Neural progenitor cell (in vitro differentiated cells): ENCODE measurements around the gene OPN1SW. TPM values are rescaled to one million over a fixed set of nuclear protein-coding genes. Genes with fewer than 3 reads are reported as not detected.

Source experiments
- DNase-seq: peaks from one replicate; pipeline ENCODE4 v3.0.0-alpha.2; 2016; ENCODE audit warnings: low spot score
- H2AFZ ChIP-seq: fragments of 200-600 bp; sonication (generic); replicated peaks from 2 replicates; pipeline ENCODE4 v1.6.1; 2016; ENCODE audit warnings: antibody characterized with exemption
- H3F3A ChIP-seq: fragments of 200-600 bp; sonication (generic); 2 replicates; pipeline ENCODE4 v1.6.1; 2016; ENCODE audit warnings: antibody characterized with exemption, low read depth
- H3K27ac ChIP-seq: fragments of 200-600 bp; sonication (generic); 2 replicates; pipeline ENCODE4 v1.5.1; 2016; ENCODE audit warnings: mild to moderate bottlenecking
- H3K27me3 ChIP-seq: fragments of 200-600 bp; sonication (generic); 2 replicates; pipeline ENCODE4 v1.6.1; 2016; ENCODE audit warnings: mild to moderate bottlenecking, moderate library complexity
- H3K36me3 ChIP-seq: fragments of 200-600 bp; sonication (generic); 2 replicates; pipeline ENCODE4 v1.5.1; 2016
- H3K4me1 ChIP-seq: fragments of 200-600 bp; sonication (generic); 2 replicates; pipeline ENCODE4 v1.6.1; 2016; ENCODE audit warnings: mixed run types
- H3K4me2 ChIP-seq: fragments of 200-600 bp; sonication (generic); 2 replicates; pipeline ENCODE4 v1.6.1; 2016
- H3K4me3 ChIP-seq: fragments of 200-600 bp; sonication (generic); 2 replicates; pipeline ENCODE4 v1.5.1; 2016
- H3K79me2 ChIP-seq: fragments of 200-600 bp; sonication (generic); 2 replicates; pipeline ENCODE4 v1.6.1; 2016; ENCODE audit warnings: low read depth
- H3K9ac ChIP-seq: fragments of 200-600 bp; sonication (generic); 2 replicates; pipeline ENCODE4 v1.6.1; 2016
- H3K9me3 ChIP-seq: fragments of 200-600 bp; sonication (generic); 2 replicates; pipeline ENCODE4 v1.5.1; 2016; ENCODE audit warnings: low read depth
- H4K20me1 ChIP-seq: fragments of 200-600 bp; sonication (generic); 2 replicates; pipeline ENCODE4 v1.6.1; 2016; ENCODE audit warnings: low read depth
- H3K27ac Mint-ChIP-seq: 3 replicates; pipeline ENCODE4 v1.8.0; 2021; ENCODE audit warnings: mixed read lengths
- H3K27me3 Mint-ChIP-seq: 2 replicates; pipeline ENCODE4 v1.8.0; 2022; ENCODE audit warnings: low read depth, mild to moderate bottlenecking, inconsistent platforms, moderate library complexity, mixed read lengths; ENCODE audit not compliant: insufficient read depth
- H3K36me3 Mint-ChIP-seq: 3 replicates; pipeline ENCODE4 v1.8.0; 2021; ENCODE audit warnings: mixed read lengths
- H3K4me1 Mint-ChIP-seq: 3 replicates; pipeline ENCODE4 v1.8.0; 2021; ENCODE audit warnings: mixed read lengths
- H3K4me3 Mint-ChIP-seq: 3 replicates; pipeline ENCODE4 v1.8.0; 2021; ENCODE audit warnings: mild to moderate bottlenecking, moderate library complexity, mixed read lengths
- H3K9me3 Mint-ChIP-seq: 3 replicates; pipeline ENCODE4 v1.8.0; 2020; ENCODE audit warnings: mixed read lengths
- CTCF ChIP-seq: fragments of 200-600 bp; sonication (generic); IDR thresholded peaks from 2 replicates; pipeline ENCODE4 v1.5.1; 2017; ENCODE audit warnings: antibody characterized with exemption, mild to moderate bottlenecking
- EZH2 ChIP-seq: fragments of 200-600 bp; sonication (generic); IDR thresholded peaks from 2 replicates; pipeline ENCODE4 v1.6.1; 2017; ENCODE audit warnings: antibody characterized with exemption, mild to moderate bottlenecking, moderate library complexity
- EZH2phosphoT487 ChIP-seq: fragments of 200-600 bp; sonication (generic); IDR thresholded peaks from 2 replicates; pipeline ENCODE4 v1.6.1; 2017; ENCODE audit warnings: antibody characterized with exemption
- small RNA-seq: library from RNA; depleted of rRNA; stranded (forward); fragments of <200 nt; gene quantifications from one replicate; pipeline ENCODE3, GENCODE V24; 2015
- total RNA-seq: library from RNA; depleted of rRNA; stranded (reverse); fragments of >200 nt; gene quantifications from 2 replicates; pipeline ENCODE4 v1.2.3, GENCODE V29; 2015; ENCODE audit warnings: low replicate concordance

Gene OPN1SW
- total RNA-seq, 1 donor from 2014 or later: not detected

GRCh38 chr7:128726059-128726736 is 49.4 kb downstream of the OPN1SW start:
- H3K4me3 ChIP-seq: no peak overlapping the region
- H2AFZ ChIP-seq: no peak overlapping the region
- no peaks in the 10 kb centered on the region for H3K27me3 ChIP-seq
- no peak overlapping the region for H3K4me2 ChIP-seq
- no peaks in the 10 kb centered on the region for H3K36me3 ChIP-seq
- no peak overlapping the region for H3K9ac ChIP-seq
- H3F3A ChIP-seq: no peaks in the 10 kb centered on the region
- H3K4me1 ChIP-seq: peaks cover 4% of the 10 kb centered on the region
- H3K9me3 Mint-ChIP-seq: no peaks in the 10 kb centered on the region
- peaks cover 17% of the 10 kb centered on the region for H3K4me1 Mint-ChIP-seq
- H3K27me3 Mint-ChIP-seq: no peaks in the 10 kb centered on the region
- no peaks in the 10 kb centered on the region for H3K79me2 ChIP-seq
- no peak overlapping the region for H3K4me3 Mint-ChIP-seq
- DNase-seq: no peak
- no peaks in the 10 kb centered on the region for H4K20me1 ChIP-seq
- no peak overlapping the region for H3K27ac ChIP-seq
- H3K27ac Mint-ChIP-seq: no peak overlapping the region
- H3K36me3 Mint-ChIP-seq: no peaks in the 10 kb centered on the region
- no peak for TF ChIP-seq EZH2phosphoT487
- no peak for TF ChIP-seq CTCF
- no peaks in the 10 kb centered on the region for H3K9me3 ChIP-seq

- Histone ChIP-seq H3K36me3 (no peaks in the 10 kb centered on the region), H3K9ac (no peak overlapping the region), H3K9me3 (no peaks in the 10 kb centered on the region), H2AFZ (no peak overlapping the region), H4K20me1 (no peaks in the 10 kb centered on the region), H3K4me1 (peaks cover 4% of the 10 kb centered on the region), H3K79me2 (no peaks in the 10 kb centered on the region), H3K4me3 (no peak overlapping the region), H3F3A (no peaks in the 10 kb centered on the region), H3K4me2 (no peak overlapping the region), H3K27ac (no peak overlapping the region), H3K27me3 (no peaks in the 10 kb centered on the region)
- no peaks in the 10 kb centered on the region for H3K9me3 Mint-ChIP-seq
- no peak for DNase-seq
- peaks cover 17% of the 10 kb centered on the region for H3K4me1 Mint-ChIP-seq
- no peak overlapping the region for H3K27ac Mint-ChIP-seq
- TF ChIP-seq CTCF (no peak), EZH2 (no peak), EZH2phosphoT487 (no peak)
- no peak overlapping the region for H3K4me3 Mint-ChIP-seq
- H3K27me3 Mint-ChIP-seq: no peaks in the 10 kb centered on the region
- H3K36me3 Mint-ChIP-seq: no peaks in the 10 kb centered on the region
Observed at GRCh38 chr7:128725531-128725930, 50.1 kb downstream of the OPN1SW start.

GRCh38 chr7:128724743-128725142 is 50.9 kb downstream of the OPN1SW start:
- Mint-ChIP-seq H3K36me3 (no peaks in the 10 kb centered on the region), H3K27me3 (no peaks in the 10 kb centered on the region)
- no peak overlapping the region for H2AFZ ChIP-seq

More at GRCh38 chr7:128724743-128725142, 50.9 kb downstream of the OPN1SW start:
- TF ChIP-seq EZH2 (no peak), EZH2phosphoT487 (no peak), CTCF (no peak)
- Mint-ChIP-seq H3K4me1 (peaks cover 17% of the 10 kb centered on the region), H3K27ac (no peak overlapping the region), H3K4me3 (no peak overlapping the region), H3K9me3 (no peaks in the 10 kb centered on the region)
- H3F3A ChIP-seq: no peaks in the 10 kb centered on the region
- no peaks in the 10 kb centered on the region for H4K20me1 ChIP-seq
- no peaks in the 10 kb centered on the region for H3K79me2 ChIP-seq
- no peaks in the 10 kb centered on the region for H3K36me3 ChIP-seq
- no peak overlapping the region for H3K9ac ChIP-seq
- no peaks in the 10 kb centered on the region for H3K27me3 ChIP-seq
- H3K4me3 ChIP-seq: no peak overlapping the region
- H3K4me1 ChIP-seq: peaks cover 4% of the 10 kb centered on the region
- H3K27ac ChIP-seq: no peak overlapping the region
- no peaks in the 10 kb centered on the region for H3K9me3 ChIP-seq
- no peak overlapping the region for H3K4me2 ChIP-seq
- DNase-seq: no peak

Small RNAs within 50 kb of the gene (small RNA-seq; reads per million reads assigned to genes)
- gene RN7SL81P: not detected

Other genes with a start within 250 kb of the OPN1SW start
- 0.43 TPM in 1 of 2 replicates, not detected in the other for gene GARIN1A, start 103.5 kb downstream of the OPN1SW start, total RNA-seq
- gene CALU, start 36.4 kb downstream of the OPN1SW start, total RNA-seq: 176 and 234 TPM in 2 replicates
- 93.6 and 115 TPM in 2 replicates for gene CCDC136, start 16.2 kb upstream of the OPN1SW start, total RNA-seq
- 6.7 and 23.7 TPM in 2 replicates for gene FLNC, start 54.6 kb upstream of the OPN1SW start, total RNA-seq
- gene ATP6V1F, start 87.1 kb upstream of the OPN1SW start, total RNA-seq: 61.4 and 81.8 TPM in 2 replicates
- gene KCP, start 134.9 kb upstream of the OPN1SW start, total RNA-seq: 0.06 and 3.5 TPM in 2 replicates
- 0.22 and 0.28 TPM in 2 replicates for gene IRF5, start 162.1 kb upstream of the OPN1SW start, total RNA-seq